ENCODE results near the gene HACD3.

DNA sequence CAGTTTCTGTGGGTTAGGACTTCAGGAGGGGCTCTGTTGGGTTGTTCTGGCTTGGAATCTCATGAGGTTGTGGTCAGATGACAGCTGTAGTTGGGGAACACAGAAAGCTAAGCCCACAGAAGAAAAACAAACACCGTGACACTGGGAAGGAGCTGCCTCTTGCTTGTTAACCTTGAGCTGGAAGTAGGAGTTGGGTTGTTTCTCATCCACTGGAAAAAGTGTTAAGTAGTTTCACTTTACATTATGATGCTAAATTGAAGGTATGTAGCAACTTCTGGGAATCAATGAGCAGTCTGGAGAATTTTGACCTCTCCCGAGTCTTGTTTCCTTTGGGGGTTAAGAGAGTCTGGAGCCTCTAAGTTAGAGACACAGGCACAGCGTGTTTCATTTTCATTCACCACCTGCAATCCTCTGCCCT, 20.4 kb downstream of the HACD3 start:
- TF ChIP-seq POLR2A (IDR thresholded peaks at IDR 0.05; ENCODE audit: low read length), result no peak
- TF ChIP-seq GATA1 (IDR thresholded peaks at IDR 0.05; ENCODE audit: low read depth, low read length), result no peak

All from erythroblast (primary cell).